Subcutaneous abdominal adipose tissue (tissue), 5 donors: ENCODE measurements around the gene RASGRF2.
"Not testable (repeated sequence)": the region's sequence is repeated elsewhere in the genome, so short reads cannot be mapped to it uniquely, and the experiment has no call there.

Source experiments
- H3K27ac ChIP-seq: one replicate; pipeline ENCODE4 v1.7.0; 2013; ENCODE audit warnings: low read depth, mild to moderate bottlenecking, inconsistent platforms, low read length, moderate library complexity
- H3K27me3 ChIP-seq, 5 donors: one replicate each; pipeline ENCODE4 v1.7.0; 2013; ENCODE audit warnings: low read length in 5 of 5, inconsistent platforms in 1 of 5; ENCODE audit not compliant: control insufficient read depth in 5 of 5, insufficient read depth in 4 of 5
- H3K36me3 ChIP-seq, 5 donors: one replicate each; pipeline ENCODE4 v1.7.0; 2013; ENCODE audit warnings: low read length in 5 of 5; ENCODE audit not compliant: control insufficient read depth in 5 of 5, insufficient read depth in 5 of 5
- H3K4me1 ChIP-seq, 5 donors: one replicate each; pipeline ENCODE4 v1.7.0; 2013; ENCODE audit warnings: low read length in 5 of 5, mild to moderate bottlenecking in 3 of 5, moderate library complexity in 1 of 5; ENCODE audit not compliant: control insufficient read depth in 5 of 5, insufficient read depth in 5 of 5
- H3K4me3 ChIP-seq, 5 donors: one replicate each; pipeline ENCODE4 v1.7.0; 2013; ENCODE audit warnings: low read length in 5 of 5, low read depth in 1 of 5
- H3K9ac ChIP-seq, 5 donors: one replicate each; pipeline ENCODE4 v1.7.0; 2013; ENCODE audit warnings: low read length in 5 of 5, mild to moderate bottlenecking in 4 of 5, moderate library complexity in 3 of 5
- H3K9me3 ChIP-seq, 5 donors: one replicate each; pipeline ENCODE4 v1.7.0; 2013; ENCODE audit warnings: low read length in 5 of 5; ENCODE audit not compliant: control insufficient read depth in 5 of 5
- donor health status: healthy.
- donor health status: healthy.
- donor health status: healthy.
- donor health status: healthy.
- donor health status: healthy.

The RASGRF2 gene

DNA sequence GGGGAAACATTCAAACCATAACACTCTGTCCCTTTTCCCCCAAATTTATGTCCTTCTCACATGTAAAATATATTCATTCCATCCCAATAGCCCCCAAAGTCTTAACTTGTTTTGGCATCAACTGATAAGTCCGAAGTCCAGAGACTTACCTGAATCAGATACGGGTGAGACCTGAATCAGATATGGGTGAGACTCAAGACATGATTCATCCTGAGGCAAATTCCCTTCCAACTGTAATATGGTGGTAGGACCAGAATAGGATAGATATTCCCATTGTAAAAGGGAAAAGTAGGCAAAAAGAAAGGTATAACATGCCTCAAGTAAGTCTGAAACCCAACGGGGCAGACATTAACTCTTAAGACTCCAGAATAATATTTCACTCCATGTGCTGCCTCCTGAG lies 157.4 kb downstream of the RASGRF2 start:
- Histone ChIP-seq H3K36me3 (peaks cover 0 to 15% (median 1%) of the 10 kb centered on the region in 5 donors), H3K9me3 (no peaks in the 10 kb centered on the region), H3K9ac (no peak overlapping the region), H3K4me3 (no peak overlapping the region), H3K27ac (no peak overlapping the region), H3K27me3 (no peaks in the 10 kb centered on the region), H3K4me1 (peaks cover 3 to 36% (median 31%) of the 10 kb centered on the region in 5 donors)

DNA sequence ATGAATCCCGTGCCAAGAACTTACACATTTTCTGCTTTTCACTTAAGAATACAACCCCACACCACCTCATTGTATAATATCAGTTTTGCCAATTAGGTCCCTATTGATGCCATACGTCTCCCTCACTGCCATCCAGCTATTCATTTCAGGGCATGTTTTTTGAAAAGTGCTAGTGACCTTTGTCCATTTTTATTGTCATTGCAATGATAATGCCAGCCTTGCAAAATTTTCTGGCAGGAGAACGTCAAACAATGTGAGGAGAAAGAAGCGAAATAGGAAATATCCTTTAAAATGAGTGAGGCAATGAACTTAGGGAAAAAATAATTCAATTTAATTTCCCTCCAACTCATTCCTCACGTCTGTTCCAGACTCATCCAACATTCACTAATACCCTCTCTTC lies 161.1 kb downstream of the RASGRF2 start:
- peaks cover 3 to 40% (median 20%) of the 10 kb centered on the region in 5 donors for H3K4me1 ChIP-seq
- peak overlapping the region in 1 of 5 donors; percentile 27 for H3K9ac ChIP-seq
- H3K9me3 ChIP-seq, result no peaks in the 10 kb centered on the region
- peak overlapping the region; percentile 61 for H3K27ac ChIP-seq
- no peaks in the 10 kb centered on the region for H3K27me3 ChIP-seq
- H3K4me3 ChIP-seq, result no peak overlapping the region
- H3K36me3 ChIP-seq, result peaks cover 0 to 9% (median 5%) of the 10 kb centered on the region in 5 donors

DNA sequence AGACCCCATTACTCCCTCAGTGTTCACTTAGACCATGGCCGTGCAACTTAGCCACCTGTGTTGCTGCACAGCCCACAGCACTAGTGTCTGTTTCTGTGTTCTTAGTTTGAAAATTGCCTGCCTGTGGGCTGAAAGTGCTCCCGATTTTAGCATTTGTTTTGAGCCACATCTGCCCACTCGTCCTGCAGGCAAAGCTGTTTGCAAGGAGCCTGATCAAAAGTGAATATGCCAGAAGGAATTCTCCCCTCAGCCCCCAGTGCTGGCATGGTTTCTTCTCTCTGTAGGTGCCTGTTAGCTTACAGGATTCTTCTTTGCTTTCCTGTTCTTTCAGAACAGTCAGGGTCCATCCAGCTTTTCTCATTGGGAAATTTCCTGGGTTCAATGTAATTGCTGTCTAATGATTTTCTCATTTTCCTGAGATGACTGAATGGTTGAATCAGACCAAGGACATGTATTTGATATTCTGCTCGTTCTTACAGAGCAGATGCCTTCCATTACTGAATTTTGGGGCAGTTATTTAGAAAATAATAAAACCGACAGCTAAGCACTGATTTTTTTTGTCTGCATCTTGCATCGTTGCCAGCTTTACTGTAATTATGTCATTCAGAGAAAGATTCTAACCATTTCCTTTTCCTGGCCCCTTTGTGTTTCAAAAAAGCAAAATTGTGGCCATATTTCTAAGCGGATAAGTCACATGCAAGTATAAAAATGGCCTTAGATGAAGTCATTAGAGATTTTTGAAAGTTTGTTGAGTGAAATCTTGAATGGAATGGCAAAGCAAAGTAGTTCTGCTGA lies 161.9 kb downstream of the RASGRF2 start:
- no peaks in the 10 kb centered on the region for H3K27me3 ChIP-seq
- H3K27ac ChIP-seq, result peak overlapping the region; percentile 61
- peaks cover 3 to 40% (median 20%) of the 10 kb centered on the region in 5 donors for H3K4me1 ChIP-seq
- H3K9me3 ChIP-seq, result no peaks in the 10 kb centered on the region
- peaks cover 0 to 12% (median 8%) of the 10 kb centered on the region in 5 donors for H3K36me3 ChIP-seq
- peak overlapping the region in 2 of 5 donors; percentile 27 to 55 for H3K9ac ChIP-seq
- H3K4me3 ChIP-seq, result peak overlapping the region in 1 of 5 donors; percentile 20

DNA sequence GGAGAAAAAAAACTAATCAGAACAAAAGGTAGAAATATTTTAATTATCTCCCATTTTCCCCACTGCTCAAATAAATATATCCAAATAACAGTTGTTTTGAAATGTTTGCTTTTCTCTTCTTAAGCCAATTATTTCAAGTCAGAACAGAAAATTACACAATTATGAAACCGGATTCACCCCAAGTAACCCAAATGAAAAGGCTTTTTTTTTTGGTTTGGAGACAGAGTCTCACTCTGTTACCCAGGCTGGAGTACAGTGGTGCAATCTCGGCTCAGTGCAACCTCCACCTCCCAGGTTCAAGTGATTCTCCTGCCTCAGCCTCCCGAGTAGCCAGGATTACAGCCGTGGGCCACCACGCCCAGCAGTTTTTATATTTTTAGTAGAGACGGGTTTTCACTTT lies 164.5 kb downstream of the RASGRF2 start:
- H3K27ac ChIP-seq, result peak overlapping the region; percentile 52
- H3K4me3 ChIP-seq, H3K27me3 ChIP-seq, H3K9me3 ChIP-seq, H3K9ac ChIP-seq: not testable (repeated sequence)
- peaks cover 0 to 14% (median 5%) of the 10 kb centered on the region in 5 donors for H3K36me3 ChIP-seq
- peaks cover 3 to 40% (median 20%) of the 10 kb centered on the region in 5 donors for H3K4me1 ChIP-seq

DNA sequence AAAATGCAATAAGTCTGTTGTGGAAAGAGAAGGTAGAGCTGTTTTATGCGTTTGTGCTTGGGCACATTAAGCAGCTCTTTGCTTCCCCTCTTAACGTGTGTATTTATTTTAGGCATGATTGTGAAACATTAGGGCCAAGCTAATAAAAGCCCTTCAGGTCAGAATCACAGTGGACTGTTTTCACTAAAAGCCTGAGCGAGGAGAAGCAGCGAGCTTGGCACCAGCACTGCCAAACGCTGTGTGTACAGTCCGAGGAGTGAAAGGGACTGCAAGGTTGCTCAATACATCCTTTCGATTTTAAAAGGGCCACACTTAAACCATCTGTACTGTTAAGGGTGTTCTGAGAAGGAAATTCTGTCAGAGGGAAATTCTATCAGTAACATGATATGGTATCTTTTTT lies 165.8 kb downstream of the RASGRF2 start:
- H3K36me3 ChIP-seq, result peaks cover 0 to 20% (median 5%) of the 10 kb centered on the region in 5 donors

DNA sequence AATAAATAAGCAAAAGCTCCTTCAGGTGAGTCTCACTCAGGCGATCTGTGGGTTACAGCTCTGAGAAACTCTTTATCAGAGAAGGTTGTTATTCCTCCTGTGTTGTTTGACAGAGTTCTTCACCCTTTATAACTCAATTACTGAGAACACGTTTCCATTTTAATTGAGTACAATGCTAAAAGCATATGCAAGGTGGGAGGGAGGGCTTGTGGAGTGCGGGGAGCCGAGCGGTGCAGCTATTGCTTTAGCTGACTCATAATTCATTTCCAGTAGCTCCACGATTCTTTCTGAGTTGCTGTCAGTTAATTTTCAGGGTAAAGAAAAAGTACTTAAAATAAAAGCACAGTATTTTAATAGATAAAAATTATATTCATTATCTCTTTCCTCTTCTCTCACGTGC lies 168.3 kb downstream of the RASGRF2 start:
- Histone ChIP-seq H3K36me3 (peaks cover 0 to 20% (median 5%) of the 10 kb centered on the region in 5 donors), H3K27ac (no peak overlapping the region), H3K27me3 (no peaks in the 10 kb centered on the region), H3K9me3 (no peaks in the 10 kb centered on the region), H3K4me1 (peaks cover 0 to 19% (median 6%) of the 10 kb centered on the region in 5 donors), H3K4me3 (no peak overlapping the region), H3K9ac (no peak overlapping the region)

More for the DNA sequence above, 165.8 kb downstream of the RASGRF2 start:
- Histone ChIP-seq H3K4me1 (peaks cover 3 to 39% (median 19%) of the 10 kb centered on the region in 5 donors), H3K27ac (peak overlapping the region; percentile 52), H3K4me3 (no peak overlapping the region), H3K9me3 (no peaks in the 10 kb centered on the region), H3K27me3 (no peaks in the 10 kb centered on the region), H3K9ac (no peak overlapping the region)

DNA sequence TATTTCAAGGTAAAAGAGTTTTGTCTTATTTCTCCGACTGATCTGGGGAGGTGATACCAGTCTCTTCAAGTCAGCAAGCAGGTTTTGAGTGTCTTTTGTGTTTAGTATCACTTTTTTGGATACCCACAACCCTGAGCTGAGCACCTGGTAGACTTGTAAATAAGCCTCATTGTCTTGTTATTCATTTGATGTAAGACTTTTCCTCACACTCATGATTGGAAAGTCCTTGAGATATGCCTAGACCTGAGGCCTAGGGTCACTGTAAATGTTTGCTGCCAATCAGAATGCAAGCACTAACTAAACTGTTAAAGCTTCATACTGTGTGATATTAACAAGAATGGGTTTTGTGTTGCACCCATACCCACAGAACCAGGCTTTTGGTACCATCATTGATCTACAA lies 172.2 kb downstream of the RASGRF2 start:
- Histone ChIP-seq H3K9ac (no peak overlapping the region), H3K27me3 (no peaks in the 10 kb centered on the region), H3K9me3 (peaks cover 0 to 3% (median 0%) of the 10 kb centered on the region in 5 donors), H3K36me3 (peaks cover 0 to 10% (median 1%) of the 10 kb centered on the region in 5 donors), H3K4me1 (no peaks in the 10 kb centered on the region), H3K27ac (no peak overlapping the region), H3K4me3 (no peak overlapping the region)

DNA sequence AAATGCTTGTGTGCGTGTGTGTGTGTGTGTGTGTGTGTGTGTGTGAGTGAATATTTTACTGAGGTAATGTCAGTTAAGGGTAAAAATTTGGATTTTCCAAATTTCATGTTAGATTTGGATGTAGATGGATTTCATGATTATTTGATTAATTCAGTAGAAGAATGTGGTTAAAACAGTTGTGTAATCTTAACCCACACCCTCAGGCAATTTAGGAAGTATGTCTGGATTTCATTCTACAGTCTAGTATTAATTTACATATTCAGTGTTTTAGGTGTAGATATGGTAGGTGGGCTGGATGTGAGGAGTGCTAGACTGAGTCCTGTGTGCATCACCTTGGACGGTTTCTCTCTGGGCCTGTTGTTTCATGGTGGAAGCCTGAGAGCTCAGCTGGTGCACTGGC lies 173.9 kb downstream of the RASGRF2 start:
- H3K27me3 ChIP-seq, result no peaks in the 10 kb centered on the region
- peaks cover 0 to 5% (median 0%) of the 10 kb centered on the region in 5 donors for H3K4me1 ChIP-seq
- H3K9ac ChIP-seq, result no peak overlapping the region
- no peak overlapping the region for H3K4me3 ChIP-seq
- peaks cover 0 to 3% (median 0%) of the 10 kb centered on the region in 5 donors for H3K9me3 ChIP-seq
- peaks cover 0 to 8% (median 0%) of the 10 kb centered on the region in 5 donors for H3K36me3 ChIP-seq
- no peak overlapping the region for H3K27ac ChIP-seq

DNA sequence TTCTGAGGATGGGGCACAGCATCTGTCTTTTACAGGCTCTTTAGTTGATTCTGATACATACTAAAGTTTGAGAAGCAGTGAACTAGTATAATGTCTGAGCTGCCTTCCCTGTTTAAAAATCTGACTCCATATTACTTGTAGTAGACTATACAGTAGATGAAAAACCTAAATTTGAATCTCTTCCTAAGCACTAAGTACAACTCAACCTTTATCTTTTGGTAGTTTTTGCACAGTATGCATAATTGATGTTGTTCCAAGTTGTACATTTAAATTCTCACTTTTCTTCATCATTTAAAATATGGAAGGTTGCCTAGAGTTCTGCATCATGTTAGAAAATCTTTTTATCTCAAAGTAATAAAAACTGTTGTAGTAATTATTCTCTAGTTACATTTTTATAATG lies 174.4 kb downstream of the RASGRF2 start:
- Histone ChIP-seq H3K9ac (no peak overlapping the region), H3K4me1 (peaks cover 0 to 5% (median 0%) of the 10 kb centered on the region in 5 donors), H3K36me3 (peaks cover 0 to 8% (median 0%) of the 10 kb centered on the region in 5 donors), H3K27me3 (no peaks in the 10 kb centered on the region), H3K4me3 (no peak overlapping the region), H3K9me3 (peaks cover 0 to 3% (median 0%) of the 10 kb centered on the region in 5 donors), H3K27ac (no peak overlapping the region)

DNA sequence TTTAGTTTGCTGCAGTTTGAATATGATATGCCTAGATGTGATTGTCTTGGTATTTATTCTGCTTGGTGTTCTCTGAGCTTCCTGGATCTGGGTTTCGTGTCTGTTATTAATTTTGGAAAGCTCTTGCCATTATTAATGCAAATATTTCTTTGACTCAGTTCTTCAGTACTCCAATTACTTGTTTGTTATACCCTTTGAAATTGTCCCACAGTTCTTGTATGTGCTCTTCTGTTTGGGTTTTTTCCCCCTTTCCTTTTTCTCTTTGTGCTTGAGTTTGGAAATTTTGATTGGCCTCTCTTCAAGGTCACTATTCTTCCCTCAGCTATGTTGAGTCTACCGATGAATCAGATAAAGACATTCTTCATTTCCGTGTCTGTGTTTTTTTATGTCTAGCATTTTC lies 176.4 kb downstream of the RASGRF2 start:
- no peaks in the 10 kb centered on the region for H3K27me3 ChIP-seq
- H3K9me3 ChIP-seq, result peaks cover 0 to 3% (median 0%) of the 10 kb centered on the region in 5 donors
- no peak overlapping the region for H3K4me3 ChIP-seq
- no peak overlapping the region for H3K9ac ChIP-seq
- no peak overlapping the region for H3K27ac ChIP-seq
- peaks cover 9 to 19% (median 13%) of the 10 kb centered on the region in 5 donors for H3K4me1 ChIP-seq
- peaks cover 0 to 2% (median 0%) of the 10 kb centered on the region in 5 donors for H3K36me3 ChIP-seq
